ENCODE results near the gene PRR36. TPM values are rescaled to one million over a fixed set of nuclear protein-coding genes. Genes with fewer than 3 reads are reported as not detected.

Gene PRR36
- total and polyA plus RNA-seq, 12 donors, result 0.01 to 0.07 (median 0.05) TPM; not detected in 9

- DNase-seq (no peak), ATAC-seq (no peak)
- H3K27me3 ChIP-seq, result no peaks in the 10 kb centered on the region
- no peak overlapping the region for H3K27ac ChIP-seq
- no peak overlapping the region for H3K4me3 ChIP-seq
- intact Hi-C loops (cut with DNase I), result no loop called here
- H3K9me3 ChIP-seq, result no peaks in the 10 kb centered on the region
- H3K4me1 ChIP-seq, result no peaks in the 10 kb centered on the region
- 95 to 97% methylated on average over 12 of the region's 12 CpGs for WGBS, 2 donors
- no peak for TF ChIP-seq CTCF (IDR thresholded peaks at IDR 0.05)
- H3K36me3 ChIP-seq, result no peaks in the 10 kb centered on the region
Observed at GRCh38 chr19:7842661-7843294, 31.4 kb downstream of the PRR36 start.

- Histone ChIP-seq H3K27ac (no peak overlapping the region), H3K4me3 (no peak overlapping the region), H3K36me3 (no peaks in the 10 kb centered on the region), H3K9me3 (no peaks in the 10 kb centered on the region), H3K4me1 (no peaks in the 10 kb centered on the region), H3K27me3 (no peaks in the 10 kb centered on the region)
- ATAC-seq (no peak), DNase-seq (no peak)
- TF ChIP-seq CTCF (IDR thresholded peaks at IDR 0.05), result no peak
- intact Hi-C loops (cut with DNase I), result no loop called here
- 90 to 93% methylated on average over 11 of the region's 11 CpGs for WGBS, 2 donors
Observed at GRCh38 chr19:7841751-7842660, 32.2 kb downstream of the PRR36 start.

GRCh38 chr19:7840629-7841028 is 33.6 kb downstream of the PRR36 start:
- no peaks in the 10 kb centered on the region for H3K4me1 ChIP-seq
- no peaks in the 10 kb centered on the region for H3K36me3 ChIP-seq
- 86 to 88% methylated on average over 8 of the region's 8 CpGs for WGBS, 2 donors
- no peaks in the 10 kb centered on the region for H3K27me3 ChIP-seq
- DNase-seq (no peak), ATAC-seq (no peak)
- no peak for TF ChIP-seq CTCF (IDR thresholded peaks at IDR 0.05)
- H3K4me3 ChIP-seq, result no peak overlapping the region
- H3K9me3 ChIP-seq, result no peaks in the 10 kb centered on the region
- intact Hi-C loops (cut with DNase I), result no loop called here
- no peak overlapping the region for H3K27ac ChIP-seq

- intact Hi-C loops (cut with DNase I), result no loop called here
- Histone ChIP-seq H3K27me3 (no peaks in the 10 kb centered on the region), H3K27ac (no peak overlapping the region), H3K9me3 (no peaks in the 10 kb centered on the region), H3K36me3 (no peaks in the 10 kb centered on the region), H3K4me1 (no peaks in the 10 kb centered on the region), H3K4me3 (no peak overlapping the region)
- WGBS, 2 donors, result 96 to 97% methylated on average over 6 of the region's 6 CpGs
- TF ChIP-seq CTCF (IDR thresholded peaks at IDR 0.05), result no peak
- no peak for ATAC-seq
- DNase-seq, result no peak
Observed at GRCh38 chr19:7839476-7839875, 34.7 kb downstream of the PRR36 start.
